Measurements from ENCODE around the gene RECQL5.

Gene RECQL5

GRCh38 chr17:75645501-75645888, 21.5 kb downstream of the RECQL5 start:
- TF ChIP-seq, protein P1, sequence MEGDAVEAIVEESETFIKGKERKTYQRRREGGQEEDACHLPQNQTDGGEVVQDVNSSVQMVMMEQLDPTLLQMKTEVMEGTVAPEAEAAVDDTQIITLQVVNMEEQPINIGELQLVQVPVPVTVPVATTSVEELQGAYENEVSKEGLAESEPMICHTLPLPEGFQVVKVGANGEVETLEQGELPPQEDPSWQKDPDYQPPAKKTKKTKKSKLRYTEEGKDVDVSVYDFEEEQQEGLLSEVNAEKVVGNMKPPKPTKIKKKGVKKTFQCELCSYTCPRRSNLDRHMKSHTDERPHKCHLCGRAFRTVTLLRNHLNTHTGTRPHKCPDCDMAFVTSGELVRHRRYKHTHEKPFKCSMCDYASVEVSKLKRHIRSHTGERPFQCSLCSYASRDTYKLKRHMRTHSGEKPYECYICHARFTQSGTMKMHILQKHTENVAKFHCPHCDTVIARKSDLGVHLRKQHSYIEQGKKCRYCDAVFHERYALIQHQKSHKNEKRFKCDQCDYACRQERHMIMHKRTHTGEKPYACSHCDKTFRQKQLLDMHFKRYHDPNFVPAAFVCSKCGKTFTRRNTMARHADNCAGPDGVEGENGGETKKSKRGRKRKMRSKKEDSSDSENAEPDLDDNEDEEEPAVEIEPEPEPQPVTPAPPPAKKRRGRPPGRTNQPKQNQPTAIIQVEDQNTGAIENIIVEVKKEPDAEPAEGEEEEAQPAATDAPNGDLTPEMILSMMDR (conservative IDR thresholded peaks at IDR 0.05; ENCODE audit: low read depth, low read length), result no peak
- H3K4me3 ChIP-seq (ENCODE audit: low read depth, low read length), result no peak overlapping the region
- DNase-seq (ENCODE audit: low read depth), result peak; percentile 92

- TF ChIP-seq, protein P1 (conservative IDR thresholded peaks at IDR 0.05; ENCODE audit: low read depth, low read length), result no peak
- DNase-seq (ENCODE audit: low read depth), result no peak
- no peak overlapping the region for H3K4me3 ChIP-seq (ENCODE audit: low read depth, low read length)
Measured at GRCh38 chr17:75643643-75644017, 23.3 kb downstream of the RECQL5 start.

GRCh38 chr17:75642784-75643642, 23.9 kb downstream of the RECQL5 start:
- no peak for DNase-seq (ENCODE audit: low read depth)
- H3K4me3 ChIP-seq (ENCODE audit: low read depth, low read length), result no peak overlapping the region
- TF ChIP-seq, protein P1 (conservative IDR thresholded peaks at IDR 0.05; ENCODE audit: low read depth, low read length), result no peak

- H3K4me3 ChIP-seq (ENCODE audit: low read depth, low read length), result no peak overlapping the region
- no peak for DNase-seq (ENCODE audit: low read depth)
- TF ChIP-seq, protein P1 (conservative IDR thresholded peaks at IDR 0.05; ENCODE audit: low read depth, low read length), result no peak
Measured at GRCh38 chr17:75642182-75642783, 24.7 kb downstream of the RECQL5 start.

- no peak for DNase-seq (ENCODE audit: low read depth)
- TF ChIP-seq, protein P1 (conservative IDR thresholded peaks at IDR 0.05; ENCODE audit: low read depth, low read length), result no peak
- H3K4me3 ChIP-seq (ENCODE audit: low read depth, low read length), result no peak overlapping the region
Measured at GRCh38 chr17:75641343-75641742, 25.6 kb downstream of the RECQL5 start.

DNA sequence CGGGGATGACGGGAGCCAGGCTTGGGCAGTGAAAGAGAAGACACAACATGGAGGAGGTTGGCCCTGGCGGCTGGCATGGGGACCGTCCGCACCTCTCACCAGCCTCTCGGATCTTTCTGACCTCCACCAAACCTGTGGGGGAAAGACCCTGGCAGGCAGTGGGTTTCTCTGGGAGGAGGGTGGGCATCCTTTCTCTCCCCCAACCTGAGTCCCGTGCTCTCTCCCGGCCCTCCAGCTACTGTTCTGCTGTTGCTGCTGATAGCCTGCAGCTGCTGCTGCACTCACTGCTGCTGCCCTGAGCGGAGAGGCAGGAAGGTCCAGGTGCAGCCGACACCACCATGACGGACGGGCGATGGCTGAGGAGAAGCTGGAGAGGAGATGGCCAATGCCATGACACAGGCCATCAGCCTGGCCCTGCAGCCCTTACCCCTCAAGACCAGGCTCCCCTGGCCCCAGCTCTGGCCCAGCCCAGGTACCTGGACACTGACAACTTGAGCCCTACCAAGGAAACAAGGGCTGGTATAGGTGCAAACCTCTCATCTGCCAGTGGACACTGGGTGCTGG, 26.3 kb downstream of the RECQL5 start:
- TF ChIP-seq, protein P1 (conservative IDR thresholded peaks at IDR 0.05; ENCODE audit: low read depth, low read length), result no peak
- no peak overlapping the region for H3K4me3 ChIP-seq (ENCODE audit: low read depth, low read length)
- DNase-seq (ENCODE audit: low read depth), result no peak
